Measurements from ENCODE around the gene CPNE7. TPM values are rescaled to one million over a fixed set of nuclear protein-coding genes. Genes with fewer than 3 reads are reported as not detected.

Gene CPNE7
- total and polyA plus RNA-seq, 9 of the 15 experiments (the other 6 are each of a cell fraction or from before 2014, with no cell fraction given): 0.30 to 73.4 (median 32.7) TPM

GRCh38 chr16:89607453-89607852 is 31.9 kb downstream of the CPNE7 start (continued):
- TF ChIP-seq ZNF263 (CRISPR knock-in tag; IDR thresholded peaks at IDR 0.05; ENCODE audit: borderline replicate concordance) (peak; percentile 37; the same call in 1 of the 2 replicates), POLR2AphosphoS5 (IDR thresholded peaks at IDR 0.05; ENCODE audit: control insufficient read depth, insufficient read depth, low read depth, low read length) (peak; percentile 20; the same call in 1 of the 2 replicates), USF1 (CRISPR knock-in tag; IDR thresholded peaks at IDR 0.05) (peak; percentile 24; the same call in 1 of the 2 replicates), MEIS2 (IDR thresholded peaks at IDR 0.05; ENCODE audit: partially characterized antibody) (peak; percentile 14), ZNF592 (IDR thresholded peaks at IDR 0.05) (no peak), SOX6 (IDR thresholded peaks at IDR 0.05) (0 out of 2 replicates have a peak, but pooled peaks have one; percentile 27), FOXK2 (conservative IDR thresholded peaks at IDR 0.05 in 1 of 2, IDR thresholded peaks at IDR 0.05 in 1 of 2; ENCODE audit: low read depth in 2 of 2) (no peak), SETDB1 (IDR thresholded peaks at IDR 0.05; ENCODE audit: low read length) (no peak), NFRKB (IDR thresholded peaks at IDR 0.05; ENCODE audit: low read depth) (no peak), MAFF (IDR thresholded peaks at IDR 0.05; ENCODE audit: low read length) (no peak), TFAP4 (CRISPR knock-in tag; IDR thresholded peaks at IDR 0.05; ENCODE audit: borderline replicate concordance) (peak; percentile 69; the same call in 1 of the 2 replicates), CREB3L1 (IDR thresholded peaks at IDR 0.05; ENCODE audit: borderline replicate concordance, low read depth) (no peak), BRCA1 (IDR thresholded peaks at IDR 0.05) (no peak), BRCA1 (CRISPR knock-in tag; IDR thresholded peaks at IDR 0.05) (no peak), FOXA3 (CRISPR knock-in tag; conservative IDR thresholded peaks at IDR 0.05 in 1 of 2, IDR thresholded peaks at IDR 0.05 in 1 of 2) (peak in 1 of 2 experiments; percentile 47; a peak in 1 of 4 replicates), PKNOX1 (IDR thresholded peaks at IDR 0.05) (peak; percentile 49), ZBTB49 (CRISPR knock-in tag; IDR thresholded peaks at IDR 0.05; ENCODE audit: borderline replicate concordance) (no peak)

Measured in K562 (cell line).